Measurements from ENCODE around the gene ATF7.

GRCh38 chr12:53467880-53468279 lies 158.3 kb downstream of the ATF7 start:
- TF ChIP-seq EZH2 (IDR thresholded peaks at IDR 0.05; ENCODE audit: insufficient read depth, poor library complexity, severe bottlenecking) = no peak
- no peak for TF ChIP-seq EZH2phosphoT487 (IDR thresholded peaks at IDR 0.05; ENCODE audit: insufficient read depth, low read depth)

Data from GM23248 (cell line).